Left colon (tissue), 2 donors: Measurements from ENCODE around the gene ZNF90. TPM values are rescaled to one million over a fixed set of nuclear protein-coding genes. Genes with fewer than 3 reads are reported as not detected.

Source experiments
- total RNA-seq, 2 donors: library from RNA; stranded (reverse); fragmentation: NEBNext Ultra II Directional; extraction: Animal tissue kit (Norgen Biotek cat#: 25700); gene quantifications; one replicate each; pipeline ENCODE4 v1.2.1, GENCODE V29; 2021
- donor health status: DM: no; HTN: no; CAD: no.
- donor health status: DM: yes; HTN: yes; CAD: no.

The ZNF90 gene
- total RNA-seq, 2 donors from 2014 or later = 3.2 to 3.4 TPM

Other genes starting within 250 kb of the ZNF90 start
- 10 to 100 TPM in 1 of 2 donors, 1 to 10 TPM in 1; 8.7 to 11.8 TPM for gene ZNF253, start 212.1 kb upstream of the ZNF90 start, total RNA-seq
- gene ZNF93, start 177.1 kb upstream of the ZNF90 start, total RNA-seq = 1 to 10 TPM; 2.3 to 3.4 TPM
- gene ZNF682, start 38.5 kb upstream of the ZNF90 start, total RNA-seq = 1 to 10 TPM; 4.7 to 4.8 TPM
- 1 to 10 TPM; 2.4 to 4.6 TPM for gene ZNF486, start 89.2 kb downstream of the ZNF90 start, total RNA-seq